ENCODE results near the gene SLC12A9.

DNA sequence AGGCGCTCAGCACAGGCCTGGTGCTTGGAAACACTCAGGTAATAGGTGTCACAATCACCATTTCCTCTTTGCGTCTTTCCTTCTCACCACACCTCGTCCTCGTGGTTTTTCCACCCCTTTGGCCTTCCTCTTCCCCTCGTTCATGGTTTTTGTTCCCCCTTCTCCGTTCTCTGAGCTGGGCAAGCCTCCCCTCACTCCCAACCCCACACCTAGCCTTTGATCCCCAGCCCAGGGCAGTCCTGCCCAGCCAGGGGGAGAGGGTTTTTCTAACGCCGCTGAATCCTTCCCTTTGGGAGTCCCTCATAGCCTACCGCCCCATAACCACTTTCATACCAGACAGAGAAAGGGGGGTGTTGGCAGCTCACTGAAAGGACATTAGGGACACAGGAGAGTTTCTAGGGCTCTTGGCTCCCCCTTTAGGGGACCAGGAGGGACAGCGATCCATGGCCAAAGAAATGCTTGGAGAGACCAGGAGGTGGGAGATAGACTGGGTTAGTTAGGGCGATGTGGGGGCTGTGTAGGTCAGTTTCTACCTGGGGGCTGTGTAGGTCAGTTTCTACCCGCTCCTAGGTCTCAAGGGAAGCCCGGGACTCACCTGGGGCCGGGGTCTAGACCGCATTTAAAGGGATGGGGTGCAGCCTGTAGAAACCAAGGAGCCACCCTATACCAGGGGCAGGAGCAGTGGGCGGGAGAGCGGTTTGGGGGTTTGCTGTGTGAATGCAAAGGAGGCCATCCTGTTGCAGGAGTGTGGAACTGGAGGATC lies 26.6 kb upstream of the SLC12A9 start:
- TF ChIP-seq, protein P1, sequence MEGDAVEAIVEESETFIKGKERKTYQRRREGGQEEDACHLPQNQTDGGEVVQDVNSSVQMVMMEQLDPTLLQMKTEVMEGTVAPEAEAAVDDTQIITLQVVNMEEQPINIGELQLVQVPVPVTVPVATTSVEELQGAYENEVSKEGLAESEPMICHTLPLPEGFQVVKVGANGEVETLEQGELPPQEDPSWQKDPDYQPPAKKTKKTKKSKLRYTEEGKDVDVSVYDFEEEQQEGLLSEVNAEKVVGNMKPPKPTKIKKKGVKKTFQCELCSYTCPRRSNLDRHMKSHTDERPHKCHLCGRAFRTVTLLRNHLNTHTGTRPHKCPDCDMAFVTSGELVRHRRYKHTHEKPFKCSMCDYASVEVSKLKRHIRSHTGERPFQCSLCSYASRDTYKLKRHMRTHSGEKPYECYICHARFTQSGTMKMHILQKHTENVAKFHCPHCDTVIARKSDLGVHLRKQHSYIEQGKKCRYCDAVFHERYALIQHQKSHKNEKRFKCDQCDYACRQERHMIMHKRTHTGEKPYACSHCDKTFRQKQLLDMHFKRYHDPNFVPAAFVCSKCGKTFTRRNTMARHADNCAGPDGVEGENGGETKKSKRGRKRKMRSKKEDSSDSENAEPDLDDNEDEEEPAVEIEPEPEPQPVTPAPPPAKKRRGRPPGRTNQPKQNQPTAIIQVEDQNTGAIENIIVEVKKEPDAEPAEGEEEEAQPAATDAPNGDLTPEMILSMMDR (IDR thresholded peaks at IDR 0.05; ENCODE audit: low read depth, low read length): peak; percentile 85
- TF ChIP-seq, protein P2, sequence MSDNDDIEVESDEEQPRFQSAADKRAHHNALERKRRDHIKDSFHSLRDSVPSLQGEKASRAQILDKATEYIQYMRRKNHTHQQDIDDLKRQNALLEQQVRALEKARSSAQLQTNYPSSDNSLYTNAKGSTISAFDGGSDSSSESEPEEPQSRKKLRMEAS (IDR thresholded peaks at IDR 0.05; ENCODE audit: low read depth, low read length): no peak
- TF ChIP-seq POLR2A (IDR thresholded peaks at IDR 0.05; ENCODE audit: extremely low read depth, insufficient read length) (no peak), MYC (IDR thresholded peaks at IDR 0.05; ENCODE audit: low read depth, low read length) (no peak)
